Upper lobe of left lung (tissue), 4 donors: ENCODE results near the gene PLIN3.
"Not testable (repeated sequence)": the region's sequence is repeated elsewhere in the genome, so short reads cannot be mapped to it uniquely, and the experiment has no call there.

Experiments used
- EP300 ChIP-seq, 4 donors: sonication (generic); formaldehyde crosslinking; IDR thresholded peaks; one replicate each; pipeline ENCODE4 v1.5.1; 2017; ENCODE audit warnings: antibody characterized with exemption in 4 of 4, control low read depth in 2 of 4
- POLR2A ChIP-seq, 4 donors: fragments of 450-650 bp; IDR thresholded peaks; one replicate each; pipeline ENCODE4 v1.5.1; 2016 to 2017; ENCODE audit warnings: antibody characterized with exemption in 4 of 4, mild to moderate bottlenecking in 2 of 4
- TF ChIP-seq, protein P1 (sequence below), 6 experiments: fragments of 450-650 bp in 4 of 6; fragments of 200-600 bp in 2 of 6; sonication (generic) in 2 of 6; IDR thresholded peaks; one replicate each; pipeline ENCODE4 v1.5.1; 2016 to 2019; ENCODE audit warnings: antibody characterized with exemption in 6 of 6

DNA sequence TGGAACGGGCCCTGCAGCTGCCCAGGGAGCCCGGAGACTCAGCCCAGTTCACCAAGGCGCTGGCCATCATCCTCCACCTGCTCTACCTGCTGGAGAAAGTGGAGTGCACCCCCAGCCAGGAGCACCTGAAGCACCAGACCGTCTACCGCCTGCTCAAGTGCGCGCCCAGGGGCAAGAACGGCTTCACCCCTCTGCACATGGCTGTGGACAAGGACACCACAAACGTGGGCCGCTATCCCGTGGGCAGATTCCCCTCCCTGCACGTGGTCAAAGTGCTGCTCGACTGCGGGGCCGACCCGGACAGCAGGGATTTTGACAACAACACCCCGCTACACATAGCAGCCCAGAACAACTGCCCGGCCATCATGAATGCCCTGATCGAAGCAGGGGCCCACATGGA lies 74.2 kb downstream of the PLIN3 start:
- not testable (repeated sequence) for TF ChIP-seq POLR2A, EP300 (IDR thresholded peaks at IDR 0.05)
- TF ChIP-seq, protein P1, sequence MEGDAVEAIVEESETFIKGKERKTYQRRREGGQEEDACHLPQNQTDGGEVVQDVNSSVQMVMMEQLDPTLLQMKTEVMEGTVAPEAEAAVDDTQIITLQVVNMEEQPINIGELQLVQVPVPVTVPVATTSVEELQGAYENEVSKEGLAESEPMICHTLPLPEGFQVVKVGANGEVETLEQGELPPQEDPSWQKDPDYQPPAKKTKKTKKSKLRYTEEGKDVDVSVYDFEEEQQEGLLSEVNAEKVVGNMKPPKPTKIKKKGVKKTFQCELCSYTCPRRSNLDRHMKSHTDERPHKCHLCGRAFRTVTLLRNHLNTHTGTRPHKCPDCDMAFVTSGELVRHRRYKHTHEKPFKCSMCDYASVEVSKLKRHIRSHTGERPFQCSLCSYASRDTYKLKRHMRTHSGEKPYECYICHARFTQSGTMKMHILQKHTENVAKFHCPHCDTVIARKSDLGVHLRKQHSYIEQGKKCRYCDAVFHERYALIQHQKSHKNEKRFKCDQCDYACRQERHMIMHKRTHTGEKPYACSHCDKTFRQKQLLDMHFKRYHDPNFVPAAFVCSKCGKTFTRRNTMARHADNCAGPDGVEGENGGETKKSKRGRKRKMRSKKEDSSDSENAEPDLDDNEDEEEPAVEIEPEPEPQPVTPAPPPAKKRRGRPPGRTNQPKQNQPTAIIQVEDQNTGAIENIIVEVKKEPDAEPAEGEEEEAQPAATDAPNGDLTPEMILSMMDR (IDR thresholded peaks at IDR 0.05): not testable (repeated sequence)
